H9 (cell line): ENCODE results near the gene RHCE. TPM values are rescaled to one million over a fixed set of nuclear protein-coding genes. Genes with fewer than 3 reads are reported as not detected.
"Not testable (repeated sequence)": the region's sequence is repeated elsewhere in the genome, so short reads cannot be mapped to it uniquely, and the experiment has no call there.

ENCODE experiments used
- DNase-seq: peaks from one replicate; pipeline ENCODE4 v3.0.0-alpha.2; 2017
- H2AFZ ChIP-seq: one replicate; pipeline ENCODE4 v1.6.1; 2013; ENCODE audit warnings: mild to moderate bottlenecking, low read length, control low read depth, moderate library complexity
- H2AK5ac ChIP-seq: 2 replicates; pipeline ENCODE4 v1.6.1; 2013; ENCODE audit warnings: low read length, control low read depth, mixed read lengths; ENCODE audit not compliant: insufficient read length
- H2BK120ac ChIP-seq: one replicate; pipeline ENCODE4 v1.6.1; 2013; ENCODE audit warnings: low read depth, mild to moderate bottlenecking, low read length, control low read depth, inconsistent platforms; ENCODE audit not compliant: poor library complexity, severe bottlenecking
- H2BK12ac ChIP-seq: 2 replicates; pipeline ENCODE4 v1.6.1; 2013; ENCODE audit warnings: low read length, control low read depth, mixed read lengths, low read depth; ENCODE audit not compliant: insufficient read length
- H2BK15ac ChIP-seq: 2 replicates; pipeline ENCODE4 v1.6.1; 2013; ENCODE audit warnings: low read depth, low read length, control low read depth
- H2BK20ac ChIP-seq: one replicate; pipeline ENCODE4 v1.6.1; 2013; ENCODE audit warnings: low read depth, mild to moderate bottlenecking, low read length, control low read depth, inconsistent platforms; ENCODE audit not compliant: poor library complexity, severe bottlenecking
- H2BK5ac ChIP-seq: 2 replicates; pipeline ENCODE4 v1.6.1; 2013; ENCODE audit warnings: low read length, control low read depth, mixed read lengths; ENCODE audit not compliant: insufficient read length
- H3K14ac ChIP-seq: 2 replicates; pipeline ENCODE4 v1.6.1; 2013; ENCODE audit warnings: low read length, control low read depth; ENCODE audit not compliant: insufficient read depth
- H3K18ac ChIP-seq: 2 replicates; pipeline ENCODE4 v1.6.1; 2013; ENCODE audit warnings: low read depth, mild to moderate bottlenecking, mixed read lengths, low read length, control low read depth; ENCODE audit not compliant: insufficient read length
- H3K23ac ChIP-seq: 2 replicates; pipeline ENCODE4 v1.6.1; 2013; ENCODE audit warnings: low read length, control low read depth, mixed read lengths, low read depth; ENCODE audit not compliant: insufficient read length
- H3K23me2 ChIP-seq: 2 replicates; pipeline ENCODE4 v1.6.1; 2013; ENCODE audit warnings: low read depth, mild to moderate bottlenecking, mixed read lengths, low read length, control low read depth; ENCODE audit not compliant: insufficient read length, poor library complexity, severe bottlenecking
- H3K27ac ChIP-seq: 2 replicates; pipeline ENCODE4 v1.5.1; 2013; ENCODE audit warnings: low read length, control low read depth, mixed read lengths, low read depth; ENCODE audit not compliant: insufficient read length
- H3K27me3 ChIP-seq: 2 replicates; pipeline ENCODE4 v1.6.1; 2013; ENCODE audit warnings: low read length, control low read depth, inconsistent platforms; ENCODE audit not compliant: insufficient read depth
- H3K4ac ChIP-seq: 2 replicates; pipeline ENCODE4 v1.6.1; 2013; ENCODE audit warnings: low read depth, mild to moderate bottlenecking, control low read depth, inconsistent platforms, low read length, moderate library complexity
- H3K4me1 ChIP-seq: 2 replicates; pipeline ENCODE4 v1.6.1; 2013; ENCODE audit warnings: low read length, control low read depth, inconsistent platforms; ENCODE audit not compliant: insufficient read depth
- H3K4me2 ChIP-seq: 2 replicates; pipeline ENCODE4 v1.6.1; 2013; ENCODE audit warnings: low read length, control low read depth, mixed read lengths; ENCODE audit not compliant: insufficient read length, insufficient read depth
- H3K56ac ChIP-seq: 2 replicates; pipeline ENCODE4 v1.6.1; 2013; ENCODE audit warnings: low read depth, mild to moderate bottlenecking, mixed read lengths, low read length, control low read depth; ENCODE audit not compliant: insufficient read length
- H3K79me1 ChIP-seq: 2 replicates; pipeline ENCODE4 v1.6.1; 2013; ENCODE audit warnings: low read depth, mild to moderate bottlenecking, moderate library complexity, low read length, control low read depth, inconsistent platforms; ENCODE audit not compliant: insufficient read depth, poor library complexity, severe bottlenecking
- H3K79me2 ChIP-seq: 2 replicates; pipeline ENCODE4 v1.6.1; 2013; ENCODE audit warnings: low read length, control low read depth, inconsistent platforms; ENCODE audit not compliant: insufficient read depth
- H3K9ac ChIP-seq: 2 replicates; pipeline ENCODE4 v1.6.1; 2013; ENCODE audit warnings: low read length, control low read depth, mixed read lengths; ENCODE audit not compliant: insufficient read length; ENCODE audit errors: extremely low read depth
- H3K9me3 ChIP-seq: one replicate; pipeline ENCODE4 v1.6.1; 2013; ENCODE audit warnings: low read depth, low read length, inconsistent platforms; ENCODE audit not compliant: control insufficient read depth
- H3T11ph ChIP-seq: one replicate; pipeline ENCODE4 v1.6.1; 2013; ENCODE audit warnings: mild to moderate bottlenecking, low read length, control low read depth, inconsistent platforms
- H4K20me1 ChIP-seq: one replicate; pipeline ENCODE4 v1.6.1; 2013; ENCODE audit not compliant: control insufficient read depth, insufficient read length, insufficient read depth
- H4K5ac ChIP-seq: 2 replicates; pipeline ENCODE4 v1.6.1; 2013; ENCODE audit warnings: low read depth, mild to moderate bottlenecking, mixed read lengths, low read length, control low read depth; ENCODE audit not compliant: insufficient read length
- H4K8ac ChIP-seq: replicated peaks from 2 replicates; pipeline ENCODE4 v1.6.1; 2013; ENCODE audit warnings: low read length, control low read depth, mixed read lengths, low read depth; ENCODE audit not compliant: insufficient read length
- H4K91ac ChIP-seq: 2 replicates; pipeline ENCODE4 v1.6.1; 2013; ENCODE audit warnings: low read depth, mild to moderate bottlenecking, moderate library complexity, mixed read lengths, low read length, control low read depth; ENCODE audit not compliant: insufficient read length
- H3K27ac Mint-ChIP-seq, 3 experiments: 2 replicates in 2 of 3; 3 replicates in 1 of 3; pipeline ENCODE4 v1.8.0; 2020 to 2021; ENCODE audit warnings: mixed read lengths in 3 of 3, mild to moderate bottlenecking in 1 of 3, moderate library complexity in 1 of 3
- H3K27me3 Mint-ChIP-seq: 2 replicates; pipeline ENCODE4 v1.8.0; 2021; ENCODE audit warnings: low read depth, mild to moderate bottlenecking, moderate library complexity, mixed read lengths
- H3K36me3 Mint-ChIP-seq, 3 experiments: 2 replicates in 2 of 3; 3 replicates in 1 of 3; pipeline ENCODE4 v1.8.0; 2020 to 2021; ENCODE audit warnings: low read depth in 3 of 3, mixed read lengths in 3 of 3; ENCODE audit not compliant: insufficient read depth in 1 of 3
- H3K4me1 Mint-ChIP-seq, 2 experiments: 2 replicates each; pipeline ENCODE4 v1.8.0; 2020; ENCODE audit warnings: mixed read lengths in 2 of 2
- H3K4me3 Mint-ChIP-seq, 2 experiments: 2 replicates in 1 of 2; 3 replicates in 1 of 2; pipeline ENCODE4 v1.8.0; 2020 to 2021; ENCODE audit warnings: mild to moderate bottlenecking in 2 of 2, mixed read lengths in 2 of 2, moderate library complexity in 1 of 2
- H3K9me3 Mint-ChIP-seq, 2 experiments: 2 replicates in 1 of 2; 3 replicates in 1 of 2; pipeline ENCODE4 v1.8.0; 2020; ENCODE audit warnings: mild to moderate bottlenecking in 2 of 2, mixed read lengths in 2 of 2, moderate library complexity in 1 of 2
- WGBS: extraction: QIAGEN DNeasy Blood & Tissue Kit; methylation state at CpG from one replicate; pipeline ENCODE4 v1.1.7; 2013; ENCODE audit warnings: missing lambda C conversion rate, low lambda C conversion rate, mixed read lengths; ENCODE audit not compliant: insufficient read length; ENCODE audit errors: extremely low coverage; 5-methylcytosine and 5-hydroxymethylcytosine counted together
- total RNA-seq: library from RNA; stranded (reverse); gene quantifications from 2 replicates; pipeline ENCODE4 v1.2.1, GENCODE V29; 2021

RHCE gene
- total RNA-seq, 1 experiment from 2014 or later = 0.90 TPM

DNA sequence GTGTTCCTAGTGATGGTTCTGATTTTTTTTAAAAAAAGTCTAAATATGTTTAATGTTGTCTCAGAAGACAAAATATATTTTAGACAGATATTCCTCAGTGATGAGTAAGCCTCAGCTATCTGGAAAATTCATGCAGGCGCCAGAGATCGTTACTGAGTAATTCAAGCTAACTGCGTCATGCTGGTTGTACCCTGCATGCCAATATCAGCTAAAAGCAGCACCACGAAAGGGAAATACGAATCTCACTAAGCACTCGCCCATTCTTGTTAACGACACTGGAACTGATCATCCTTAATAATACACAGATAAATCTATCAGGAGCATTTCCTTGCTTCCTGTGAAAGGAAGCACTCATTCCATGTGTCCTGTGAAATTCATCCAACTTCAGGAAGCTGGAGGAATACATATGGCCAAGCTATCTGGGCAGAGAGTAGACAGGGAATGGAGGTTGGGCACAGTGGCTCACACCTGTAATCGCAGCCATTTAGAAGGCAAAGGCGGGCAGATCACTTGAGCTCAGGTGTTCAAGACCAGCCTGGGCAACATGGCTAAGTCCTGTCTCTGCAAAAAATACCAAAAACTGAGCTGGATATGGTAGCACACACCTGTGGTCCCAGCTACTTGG, 100.2 kb downstream of the RHCE start:
- not testable (repeated sequence) for H3K79me1 ChIP-seq, H2BK12ac ChIP-seq, H3K4me2 ChIP-seq, H3K18ac ChIP-seq, H4K91ac ChIP-seq, H3K27me3 Mint-ChIP-seq, H4K5ac ChIP-seq, H3K27ac Mint-ChIP-seq, H2BK15ac ChIP-seq, H3K9me3 ChIP-seq, H3K23ac ChIP-seq, H4K20me1 ChIP-seq, H3K9me3 Mint-ChIP-seq, H3K14ac ChIP-seq, H3K27me3 ChIP-seq, H2BK5ac ChIP-seq, H3K36me3 Mint-ChIP-seq, H3K79me2 ChIP-seq, H3K4ac ChIP-seq, H3K27ac ChIP-seq, DNase-seq, H3T11ph ChIP-seq, H3K56ac ChIP-seq, H2AFZ ChIP-seq, H2AK5ac ChIP-seq, H2BK120ac ChIP-seq, H3K4me3 Mint-ChIP-seq, H4K8ac ChIP-seq, H3K4me1 ChIP-seq, H3K23me2 ChIP-seq, H3K4me1 Mint-ChIP-seq, H3K9ac ChIP-seq, H2BK20ac ChIP-seq
- no CpG with 5 or more reads among the region's 9 CpGs for WGBS

DNA sequence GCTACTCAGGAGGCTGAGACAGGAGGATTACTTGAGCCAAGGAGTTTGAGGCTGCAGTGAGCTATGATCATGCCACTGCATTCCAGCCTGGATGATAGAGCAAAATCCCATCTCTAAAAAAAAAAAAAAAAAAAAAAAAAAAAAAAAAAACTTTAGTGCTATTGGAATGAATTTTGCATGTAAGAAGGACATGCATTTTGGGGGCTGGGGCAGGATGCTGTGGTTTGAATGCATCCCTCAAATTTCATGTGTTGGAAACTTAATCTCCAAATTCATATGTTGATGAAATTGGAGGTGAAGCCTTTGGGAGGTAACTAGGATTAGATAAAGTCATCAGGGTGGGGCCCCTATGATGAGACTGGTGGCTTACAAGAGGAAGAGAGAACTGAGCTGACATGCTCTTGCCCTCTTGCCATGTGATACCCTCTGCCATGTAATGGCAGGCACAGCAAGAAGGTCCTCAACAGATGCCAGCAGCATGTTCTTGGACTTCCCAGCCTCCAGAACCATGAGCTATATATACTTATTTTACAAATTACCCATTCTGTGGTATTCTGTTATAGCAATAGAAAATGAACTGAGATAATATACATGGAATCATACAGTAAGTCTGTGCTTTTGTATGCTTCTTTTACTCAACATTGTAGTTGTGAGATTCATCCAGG, 107.7 kb downstream of the RHCE start:
- H4K91ac ChIP-seq, H3K9me3 ChIP-seq, H3K23ac ChIP-seq, DNase-seq, H3T11ph ChIP-seq, H3K79me1 ChIP-seq, H4K8ac ChIP-seq, H2BK15ac ChIP-seq, H2BK20ac ChIP-seq, H3K4me1 ChIP-seq, H3K27ac Mint-ChIP-seq, H3K27me3 Mint-ChIP-seq, H3K56ac ChIP-seq, H3K14ac ChIP-seq, H2BK120ac ChIP-seq, H4K5ac ChIP-seq, H3K23me2 ChIP-seq, H3K9ac ChIP-seq, H3K27me3 ChIP-seq, H3K9me3 Mint-ChIP-seq, H2AFZ ChIP-seq, H3K4me3 Mint-ChIP-seq, H3K18ac ChIP-seq, H2AK5ac ChIP-seq, H4K20me1 ChIP-seq, H3K36me3 Mint-ChIP-seq, H2BK5ac ChIP-seq, H3K4me1 Mint-ChIP-seq, H2BK12ac ChIP-seq, H3K4me2 ChIP-seq, H3K27ac ChIP-seq, H3K4ac ChIP-seq, H3K79me2 ChIP-seq: not testable (repeated sequence)
